ENCODE data around the gene SDC1.
"Not testable (repeated sequence)": the region's sequence is repeated elsewhere in the genome, so short reads cannot be mapped to it uniquely, and the experiment has no call there.

Gene SDC1

GRCh38 chr2:20198001-20198400, 26.9 kb downstream of the SDC1 start:
- DNase-seq (ENCODE audit: low read depth in 2 of 2) = no peak

- no peak for DNase-seq (ENCODE audit: low read depth in 2 of 2)
Measured at GRCh38 chr2:20197192-20197591, 27.7 kb downstream of the SDC1 start.

GRCh38 chr2:20196657-20197161, 28.2 kb downstream of the SDC1 start:
- DNase-seq (ENCODE audit: low read depth in 2 of 2) = no peak

- DNase-seq (ENCODE audit: low read depth in 2 of 2) = no peak
Measured at GRCh38 chr2:20196053-20196656, 28.8 kb downstream of the SDC1 start.

- no peak for DNase-seq (ENCODE audit: low read depth in 2 of 2)
Measured at GRCh38 chr2:20195431-20196033, 29.4 kb downstream of the SDC1 start.

GRCh38 chr2:20195016-20195411, 29.9 kb downstream of the SDC1 start:
- DNase-seq (ENCODE audit: low read depth in 2 of 2) = not testable (repeated sequence)

- DNase-seq (ENCODE audit: low read depth in 2 of 2) = no peak
Measured at GRCh38 chr2:20194097-20195015, 30.6 kb downstream of the SDC1 start.

GRCh38 chr2:20193185-20193584, 31.7 kb downstream of the SDC1 start:
- no peak for DNase-seq (ENCODE audit: low read depth in 2 of 2)

- no peak for DNase-seq (ENCODE audit: low read depth in 2 of 2)
Measured at GRCh38 chr2:20192781-20193180, 32.1 kb downstream of the SDC1 start.

- DNase-seq (ENCODE audit: low read depth in 2 of 2) = no peak
Measured at GRCh38 chr2:20191714-20192569, 33.0 kb downstream of the SDC1 start.

- DNase-seq (ENCODE audit: low read depth in 2 of 2) = no peak
Measured at GRCh38 chr2:20190876-20191713, 33.8 kb downstream of the SDC1 start.

GRCh38 chr2:20190170-20190569, 34.8 kb downstream of the SDC1 start:
- DNase-seq (ENCODE audit: low read depth in 2 of 2) = no peak

- no peak for DNase-seq (ENCODE audit: low read depth in 2 of 2)
Measured at GRCh38 chr2:20189299-20189931, 35.5 kb downstream of the SDC1 start.

- DNase-seq (ENCODE audit: low read depth in 2 of 2) = no peak
Measured at GRCh38 chr2:20188851-20189250, 36.1 kb downstream of the SDC1 start.

GRCh38 chr2:20188201-20188600, 36.7 kb downstream of the SDC1 start:
- DNase-seq (ENCODE audit: low read depth in 2 of 2) = no peak

- DNase-seq (ENCODE audit: low read depth in 2 of 2) = no peak
Measured at GRCh38 chr2:20187331-20187730, 37.6 kb downstream of the SDC1 start.

GRCh38 chr2:20186855-20187187, 38.1 kb downstream of the SDC1 start:
- no peak for DNase-seq (ENCODE audit: low read depth in 2 of 2)

- no peak for DNase-seq (ENCODE audit: low read depth in 2 of 2)
Measured at GRCh38 chr2:20186078-20186854, 38.7 kb downstream of the SDC1 start.

- DNase-seq (ENCODE audit: low read depth in 2 of 2) = no peak
Measured at GRCh38 chr2:20185176-20186022, 39.5 kb downstream of the SDC1 start.
